Lower leg skin (tissue), 4 donors: Measurements from ENCODE around the gene PIM3. TPM values are rescaled to one million over a fixed set of nuclear protein-coding genes. Genes with fewer than 3 reads are reported as not detected.

Source experiments
- DNase-seq, 2 donors: peaks; one replicate each; pipeline ENCODE4 v3.0.0-alpha.2; 2019; ENCODE audit warnings: low spot score in 2 of 2
- H3K4me3 ChIP-seq: fragments of 200-600 bp; sonication (generic); 2 replicates; pipeline ENCODE4 v1.5.1; 2017; ENCODE audit warnings: mild to moderate bottlenecking, low read depth; ENCODE audit not compliant: poor library complexity, severe bottlenecking
- POLR2A ChIP-seq, 2 donors: fragments of 450-650 bp; IDR thresholded peaks; one replicate each; pipeline ENCODE4 v1.6.1; 2016 to 2017; ENCODE audit warnings: antibody characterized with exemption in 2 of 2, mild to moderate bottlenecking in 1 of 2, moderate library complexity in 1 of 2
- WGBS, 2 donors: methylation state at CpG; one replicate each; pipeline ENCODE4 v1.1.5; 2018; 5-methylcytosine and 5-hydroxymethylcytosine counted together
- intact Hi-C: fragments of 100-400 bp; cut with DNase I; formaldehyde crosslinking; loops from one replicate; pipeline ENCODE4 v1.15.0; 2023; ENCODE audit warnings: low total_unique reads
- total RNA-seq, 4 donors: library from RNA; depleted of rRNA; stranded (reverse); fragments of >200 nt; gene quantifications; one replicate each; pipeline ENCODE4 v1.1.0, GENCODE V29; 2016
- TF ChIP-seq, protein P1 (sequence below), 3 donors: fragments of 450-650 bp; IDR thresholded peaks; one replicate each; pipeline ENCODE4 v1.5.1; 2016; ENCODE audit warnings: antibody characterized with exemption in 3 of 3, mild to moderate bottlenecking in 3 of 3, moderate library complexity in 2 of 3

The PIM3 gene
- total RNA-seq, 4 donors from 2014 or later, result 149 to 181 (median 163) TPM

DNA sequence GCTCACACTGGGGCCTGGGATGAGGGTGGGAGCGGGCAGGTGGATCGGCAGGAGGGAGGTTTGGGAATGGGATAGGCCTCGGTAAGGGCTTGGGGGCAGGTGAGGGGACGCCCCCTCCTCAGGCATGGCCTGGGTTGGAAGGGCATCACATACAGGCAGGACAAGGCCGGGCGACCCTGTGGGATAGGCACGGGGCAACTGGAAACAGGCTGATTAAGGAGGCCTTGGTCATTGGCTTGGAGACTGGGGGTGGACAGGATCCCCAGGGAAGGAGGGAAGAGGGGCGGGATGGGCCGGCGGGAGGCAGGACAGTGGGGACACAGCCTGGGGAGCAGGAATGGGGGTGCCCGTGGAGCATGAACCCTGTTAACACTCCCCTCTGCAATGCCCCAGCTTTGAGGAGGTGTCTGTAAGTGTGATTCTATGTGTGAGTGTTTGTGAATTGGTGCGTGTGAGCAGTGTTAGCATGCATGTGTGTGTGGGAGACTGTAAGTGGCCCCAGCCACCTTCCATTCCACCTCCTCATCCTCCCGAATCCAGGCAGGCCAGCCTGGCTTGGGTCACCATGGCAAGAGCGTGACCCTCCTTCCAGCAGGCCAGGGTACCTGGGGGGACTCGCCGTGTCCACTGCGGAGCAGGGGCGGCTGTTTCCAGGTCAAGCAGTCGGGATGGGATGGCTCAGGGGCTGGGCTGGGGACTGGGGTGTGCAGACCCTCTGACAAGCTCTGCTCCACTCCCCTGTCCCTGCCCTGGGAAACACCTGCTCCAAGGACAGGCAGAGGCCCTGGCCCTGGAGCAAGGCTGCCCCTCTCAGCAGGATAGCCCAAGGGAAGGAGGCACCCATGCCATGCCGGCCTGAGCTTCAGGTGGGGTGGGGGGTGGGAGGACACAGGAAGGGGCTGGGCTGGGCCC is 3.4 kb upstream of the PIM3 start:
- DNase-seq, result peak in 1 of 2 donors; percentile 86
- 87 to 95% methylated on average over 14 to 17 of the region's 20 CpGs for WGBS, 2 donors
- no peak for TF ChIP-seq POLR2A (IDR thresholded peaks at IDR 0.05)
- TF ChIP-seq, protein P1, sequence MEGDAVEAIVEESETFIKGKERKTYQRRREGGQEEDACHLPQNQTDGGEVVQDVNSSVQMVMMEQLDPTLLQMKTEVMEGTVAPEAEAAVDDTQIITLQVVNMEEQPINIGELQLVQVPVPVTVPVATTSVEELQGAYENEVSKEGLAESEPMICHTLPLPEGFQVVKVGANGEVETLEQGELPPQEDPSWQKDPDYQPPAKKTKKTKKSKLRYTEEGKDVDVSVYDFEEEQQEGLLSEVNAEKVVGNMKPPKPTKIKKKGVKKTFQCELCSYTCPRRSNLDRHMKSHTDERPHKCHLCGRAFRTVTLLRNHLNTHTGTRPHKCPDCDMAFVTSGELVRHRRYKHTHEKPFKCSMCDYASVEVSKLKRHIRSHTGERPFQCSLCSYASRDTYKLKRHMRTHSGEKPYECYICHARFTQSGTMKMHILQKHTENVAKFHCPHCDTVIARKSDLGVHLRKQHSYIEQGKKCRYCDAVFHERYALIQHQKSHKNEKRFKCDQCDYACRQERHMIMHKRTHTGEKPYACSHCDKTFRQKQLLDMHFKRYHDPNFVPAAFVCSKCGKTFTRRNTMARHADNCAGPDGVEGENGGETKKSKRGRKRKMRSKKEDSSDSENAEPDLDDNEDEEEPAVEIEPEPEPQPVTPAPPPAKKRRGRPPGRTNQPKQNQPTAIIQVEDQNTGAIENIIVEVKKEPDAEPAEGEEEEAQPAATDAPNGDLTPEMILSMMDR (IDR thresholded peaks at IDR 0.05), result no peak
- H3K4me3 ChIP-seq, result no peak overlapping the region
- intact Hi-C loops, result no loop called here

DNA sequence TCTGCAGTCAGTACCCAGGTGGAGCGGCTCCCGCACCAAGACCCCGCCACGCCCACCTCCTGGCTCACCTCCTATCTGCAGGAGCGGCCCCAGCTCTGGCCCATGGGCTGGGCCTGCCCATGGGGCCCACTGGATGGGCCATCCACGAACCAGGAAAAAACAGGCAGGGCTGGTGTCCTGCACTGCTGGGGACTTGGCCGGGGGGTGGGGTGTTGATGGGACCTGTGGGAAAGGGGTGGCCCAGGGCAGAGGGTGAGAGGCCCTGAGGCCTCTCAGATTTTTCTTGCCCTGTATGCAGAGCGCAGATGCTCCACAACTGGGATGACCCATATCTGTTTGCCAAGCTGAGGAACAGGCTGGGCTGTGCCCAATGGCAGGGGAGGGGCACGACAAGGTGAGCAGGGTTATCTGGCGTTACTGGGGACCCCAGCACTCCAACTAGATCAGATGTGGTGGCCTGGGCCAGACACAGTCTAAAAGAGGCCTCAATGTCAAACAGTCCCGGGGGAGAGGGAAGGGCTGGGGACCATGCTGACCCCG is 2.7 kb upstream of the PIM3 start:
- no peak overlapping the region for H3K4me3 ChIP-seq
- no peak for TF ChIP-seq POLR2A (IDR thresholded peaks at IDR 0.05)
- TF ChIP-seq, protein P1 (IDR thresholded peaks at IDR 0.05), result no peak
- peak in 1 of 2 donors; percentile 86 for DNase-seq
- intact Hi-C loops, result no loop called here
- WGBS, 2 donors, result 80 to 86% methylated on average over 5 to 12 of the region's 12 CpGs

DNA sequence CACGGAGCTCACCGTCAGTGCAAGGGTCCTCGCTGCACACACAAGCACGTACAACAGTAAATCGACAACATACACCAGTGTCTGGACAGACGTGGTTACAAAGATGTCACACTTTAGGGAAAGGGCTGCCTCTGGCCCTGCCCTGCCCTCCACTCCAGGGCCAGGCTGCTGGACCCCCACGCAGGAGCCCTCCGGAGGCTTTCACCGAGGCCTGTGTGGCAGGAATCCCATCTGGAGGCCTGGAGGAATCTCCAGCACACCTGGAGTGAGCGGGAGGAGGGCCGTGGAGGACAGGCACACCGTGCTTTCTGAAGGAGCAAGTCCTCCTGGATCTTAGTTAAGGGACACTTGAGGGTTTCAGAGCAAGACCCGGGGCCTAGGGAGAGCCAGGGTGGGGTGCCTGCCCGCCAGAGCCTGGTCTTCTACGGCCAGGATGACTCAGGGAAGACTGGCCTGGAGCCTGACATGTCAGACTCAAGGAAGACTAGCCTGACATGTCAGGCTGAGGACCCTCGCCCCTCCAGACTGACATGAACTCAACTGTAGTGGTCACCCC is 2.1 kb upstream of the PIM3 start:
- WGBS, 2 donors, result 90% methylated on average over 14 to 15 of the region's 16 CpGs
- no peak for DNase-seq
- H3K4me3 ChIP-seq, result no peak overlapping the region
- intact Hi-C loops, result no loop called here
- no peak for TF ChIP-seq POLR2A (IDR thresholded peaks at IDR 0.05)
- TF ChIP-seq, protein P1 (IDR thresholded peaks at IDR 0.05), result no peak

DNA sequence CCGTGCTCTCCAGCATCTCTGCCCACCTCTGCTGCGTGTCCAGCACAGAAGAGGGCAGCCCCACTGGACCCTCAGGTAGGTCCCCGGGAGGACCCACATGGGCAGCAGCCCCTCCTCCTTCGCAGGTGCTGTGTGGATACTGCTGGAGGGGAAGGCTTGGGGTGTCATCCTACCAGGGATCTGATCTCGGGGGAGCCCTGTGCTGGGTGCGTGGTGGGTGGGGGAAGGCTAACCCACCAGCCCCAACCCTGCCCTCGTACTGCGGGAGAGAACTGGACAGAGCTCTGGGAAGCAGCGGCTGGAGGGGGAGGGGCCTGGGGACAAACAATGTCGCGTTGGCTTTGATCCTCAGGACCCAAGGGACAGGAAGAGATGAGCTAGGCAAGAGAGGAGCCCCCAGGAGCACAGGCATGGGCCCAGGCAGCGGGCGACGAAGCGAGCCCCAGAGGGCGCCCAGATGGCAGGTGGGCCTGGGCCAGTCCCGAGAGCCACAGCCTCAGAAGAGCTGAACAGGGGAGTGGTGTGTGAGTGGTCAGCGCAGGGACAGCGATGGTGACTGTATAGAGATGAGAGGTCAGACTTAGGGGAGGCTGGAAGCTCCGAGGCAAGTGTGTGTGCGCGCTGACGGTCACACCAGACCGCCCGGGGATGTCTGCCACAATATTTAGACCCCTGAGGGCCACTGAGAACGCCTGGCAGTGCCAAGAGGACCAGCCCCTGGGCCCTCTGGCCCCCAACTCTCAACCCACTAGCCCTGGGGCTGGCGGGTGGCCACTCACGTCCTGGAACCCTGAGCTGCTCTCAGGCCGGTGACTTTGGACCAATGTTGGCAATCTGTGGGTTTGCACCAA is 1.4 kb upstream of the PIM3 start:
- peak in 1 of 2 donors; percentile 87 for DNase-seq
- intact Hi-C loops, result no loop called here
- H3K4me3 ChIP-seq, result peak overlapping the region; percentile 30
- TF ChIP-seq POLR2A (IDR thresholded peaks at IDR 0.05), result no peak
- TF ChIP-seq, protein P1 (IDR thresholded peaks at IDR 0.05), result no peak
- WGBS, 2 donors, result 71 to 75% methylated on average over 25 to 29 of the region's 29 CpGs

DNA sequence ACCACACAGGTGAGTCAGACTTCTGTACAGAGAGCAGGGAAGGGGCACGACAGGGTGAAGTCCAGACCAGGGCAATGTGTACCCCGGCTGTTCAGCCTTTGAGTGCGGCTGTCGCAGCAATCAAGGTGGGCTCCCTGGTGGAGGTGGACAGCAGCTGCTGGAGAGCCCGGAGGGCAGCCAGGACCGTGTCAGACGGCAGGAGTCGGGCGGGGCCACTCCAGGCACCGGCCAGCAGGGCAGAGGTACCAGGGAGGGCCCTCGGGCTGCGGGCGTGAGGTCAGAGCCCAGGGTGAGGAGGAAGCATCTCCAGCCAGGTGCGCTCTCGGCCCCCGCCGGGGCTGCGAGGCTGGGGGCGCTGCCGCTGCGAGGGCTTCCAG is 802 bp upstream of the PIM3 start:
- H3K4me3 ChIP-seq, result peak overlapping the region; percentile 30
- no peak for DNase-seq
- TF ChIP-seq, protein P1 (IDR thresholded peaks at IDR 0.05), result no peak
- TF ChIP-seq POLR2A (IDR thresholded peaks at IDR 0.05), result no peak
- intact Hi-C loops, result no loop called here
- 9% methylated on average over 4 to 10 of the region's 21 CpGs for WGBS, 2 donors
